ENCODE measurements around the gene LMO1. TPM values are rescaled to one million over a fixed set of nuclear protein-coding genes. Genes with fewer than 3 reads are reported as not detected.

Gene LMO1
- total RNA-seq, 4 donors from 2014 or later, result not detected

GRCh38 chr11:8269636-8270035 lies 6.0 kb upstream of the LMO1 start:
- no peaks in the 10 kb centered on the region for H3K36me3 ChIP-seq
- H3K27me3 ChIP-seq, result peaks cover 9 to 26% of the 10 kb centered on the region in 2 donors
- no peaks in the 10 kb centered on the region for H3K9me3 ChIP-seq
- TF ChIP-seq POLR2A (IDR thresholded peaks at IDR 0.05) (no peak), CTCF (IDR thresholded peaks at IDR 0.05) (no peak)
- intact Hi-C loops (cut with DNase I; ENCODE audit: low total_unique reads), result no loop called here
- H3K4me1 ChIP-seq, result peaks cover 0 to 7% of the 10 kb centered on the region in 2 donors
- peak in 1 of 2 donors; percentile 1 for DNase-seq
- no peak overlapping the region for H3K4me3 ChIP-seq
- H3K27ac ChIP-seq, result no peak overlapping the region

GRCh38 chr11:8268530-8269400 lies 5.1 kb upstream of the LMO1 start:
- Histone ChIP-seq H3K27ac (no peak overlapping the region), H3K36me3 (no peaks in the 10 kb centered on the region), H3K4me1 (peaks cover 0 to 7% of the 10 kb centered on the region in 2 donors), H3K27me3 (peaks cover 9 to 26% of the 10 kb centered on the region in 2 donors), H3K4me3 (peak overlapping the region; percentile 16 to 19), H3K9me3 (no peaks in the 10 kb centered on the region)
- no peak for TF ChIP-seq POLR2A (IDR thresholded peaks at IDR 0.05)
- TF ChIP-seq CTCF (IDR thresholded peaks at IDR 0.05), result no peak
- DNase-seq, result peak; percentile 6 to 11
- intact Hi-C loops (cut with DNase I; ENCODE audit: low total_unique reads), result no loop called here

GRCh38 chr11:8267831-8268529 lies 4.3 kb upstream of the LMO1 start:
- H3K4me3 ChIP-seq, result peak overlapping the region; percentile 16 to 19
- no peaks in the 10 kb centered on the region for H3K36me3 ChIP-seq
- H3K4me1 ChIP-seq, result peaks cover 0 to 7% of the 10 kb centered on the region in 2 donors
- intact Hi-C loops (cut with DNase I; ENCODE audit: low total_unique reads), result no loop called here
- no peak overlapping the region for H3K27ac ChIP-seq
- H3K27me3 ChIP-seq, result peaks cover 9 to 26% of the 10 kb centered on the region in 2 donors
- TF ChIP-seq POLR2A (IDR thresholded peaks at IDR 0.05) (no peak), CTCF (IDR thresholded peaks at IDR 0.05) (no peak)
- DNase-seq, result peak; percentile 9 to 12
- no peaks in the 10 kb centered on the region for H3K9me3 ChIP-seq

GRCh38 chr11:8267280-8267679 lies 3.6 kb upstream of the LMO1 start:
- peak in 1 of 2 donors; percentile 1 for DNase-seq
- intact Hi-C loops (cut with DNase I; ENCODE audit: low total_unique reads), result no loop called here
- peaks cover 9 to 26% of the 10 kb centered on the region in 2 donors for H3K27me3 ChIP-seq

More at GRCh38 chr11:8267280-8267679, 3.6 kb upstream of the LMO1 start:
- Histone ChIP-seq H3K9me3 (no peaks in the 10 kb centered on the region), H3K4me1 (peaks cover 0 to 7% of the 10 kb centered on the region in 2 donors), H3K4me3 (no peak overlapping the region), H3K36me3 (no peaks in the 10 kb centered on the region), H3K27ac (no peak overlapping the region)
- TF ChIP-seq CTCF (IDR thresholded peaks at IDR 0.05), result no peak
- TF ChIP-seq POLR2A (IDR thresholded peaks at IDR 0.05), result no peak
